PC-9 (cell line): ENCODE measurements around the gene SLC30A9.

Experiments used
- EZH2 ChIP-seq: fragments of 200-600 bp; sonication (generic); IDR thresholded peaks from 2 replicates; pipeline ENCODE4 v1.8.0; 2017; ENCODE audit warnings: antibody characterized with exemption, low read depth
- TF ChIP-seq, protein P1 (sequence below): fragments of 200-600 bp; sonication (generic); conservative IDR thresholded peaks from 2 replicates; pipeline ENCODE4 v1.6.1; 2017; ENCODE audit warnings: mixed run types, antibody characterized with exemption, mild to moderate bottlenecking, moderate library complexity

DNA sequence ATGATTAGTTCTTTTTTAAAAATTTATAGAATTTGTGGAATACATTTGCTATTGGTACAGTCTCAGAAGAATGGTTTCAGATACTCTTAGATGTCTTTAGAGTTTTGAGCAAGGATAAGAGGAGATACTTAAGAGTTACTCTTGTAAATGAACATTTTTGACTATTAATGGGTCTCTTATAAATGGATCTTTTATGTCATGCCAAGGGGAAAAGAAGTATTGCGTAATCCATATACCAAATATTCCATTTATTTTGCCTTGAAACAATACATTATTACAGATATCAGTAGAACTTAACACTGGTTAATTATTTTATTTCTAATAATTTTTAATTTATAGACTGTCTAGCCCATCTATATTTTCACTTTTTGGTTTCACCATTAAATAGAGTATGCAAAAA lies 25.9 kb upstream of the SLC30A9 start:
- TF ChIP-seq, protein P1, sequence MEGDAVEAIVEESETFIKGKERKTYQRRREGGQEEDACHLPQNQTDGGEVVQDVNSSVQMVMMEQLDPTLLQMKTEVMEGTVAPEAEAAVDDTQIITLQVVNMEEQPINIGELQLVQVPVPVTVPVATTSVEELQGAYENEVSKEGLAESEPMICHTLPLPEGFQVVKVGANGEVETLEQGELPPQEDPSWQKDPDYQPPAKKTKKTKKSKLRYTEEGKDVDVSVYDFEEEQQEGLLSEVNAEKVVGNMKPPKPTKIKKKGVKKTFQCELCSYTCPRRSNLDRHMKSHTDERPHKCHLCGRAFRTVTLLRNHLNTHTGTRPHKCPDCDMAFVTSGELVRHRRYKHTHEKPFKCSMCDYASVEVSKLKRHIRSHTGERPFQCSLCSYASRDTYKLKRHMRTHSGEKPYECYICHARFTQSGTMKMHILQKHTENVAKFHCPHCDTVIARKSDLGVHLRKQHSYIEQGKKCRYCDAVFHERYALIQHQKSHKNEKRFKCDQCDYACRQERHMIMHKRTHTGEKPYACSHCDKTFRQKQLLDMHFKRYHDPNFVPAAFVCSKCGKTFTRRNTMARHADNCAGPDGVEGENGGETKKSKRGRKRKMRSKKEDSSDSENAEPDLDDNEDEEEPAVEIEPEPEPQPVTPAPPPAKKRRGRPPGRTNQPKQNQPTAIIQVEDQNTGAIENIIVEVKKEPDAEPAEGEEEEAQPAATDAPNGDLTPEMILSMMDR, result no peak
- no peak for TF ChIP-seq EZH2
